OCI-LY3 (cell line): ENCODE results near the gene TTC16.

Source experiments
- H2AFZ ChIP-seq: fragments of 200-600, 300-600 bp; shearing (Covaris generic); 2 replicates; pipeline ENCODE4 v1.6.0; 2014; ENCODE audit warnings: antibody characterized with exemption, low read depth, low read length
- H3K27ac ChIP-seq: fragments of 200-600, 300-600 bp; sonication (generic); 2 replicates; pipeline ENCODE4 v1.5.1; 2014; ENCODE audit warnings: mild to moderate bottlenecking, low read length, moderate library complexity, mixed read lengths
- H3K27me3 ChIP-seq: fragments of 200-600, 300-600 bp; sonication (generic); 2 replicates; pipeline ENCODE4 v1.6.1; 2014; ENCODE audit warnings: low read depth, low read length, mixed read lengths
- H3K36me3 ChIP-seq: fragments of 200-600, 300-600 bp; sonication (generic); replicated peaks from 2 replicates; pipeline ENCODE3; 2014; ENCODE audit warnings: low read depth, low read length, mixed read lengths
- H3K4me1 ChIP-seq: fragments of 300-600, 200-600 bp; sonication (generic); 2 replicates; pipeline ENCODE4 v1.6.1; 2014; ENCODE audit warnings: low read length, mixed read lengths
- H3K4me2 ChIP-seq: fragments of 200-600, 300-600 bp; sonication (generic); 2 replicates; pipeline ENCODE4 v1.6.1; 2014; ENCODE audit warnings: low read length, mixed read lengths
- H3K4me3 ChIP-seq: fragments of 300-600, 200-600 bp; sonication (generic); 2 replicates; pipeline ENCODE4 v1.5.1; 2014; ENCODE audit warnings: antibody characterized with exemption, mild to moderate bottlenecking, low read length, moderate library complexity
- H3K79me2 ChIP-seq: fragments of 300-600, 200-600 bp; shearing (Covaris generic); 2 replicates; pipeline ENCODE4 v1.6.1; 2014; ENCODE audit warnings: mild to moderate bottlenecking, low read length, mixed read lengths
- H3K9ac ChIP-seq: fragments of 300-600, 200-600 bp; shearing (Covaris generic); 2 replicates; pipeline ENCODE4 v1.6.0; 2014; ENCODE audit warnings: mild to moderate bottlenecking, low read length, moderate library complexity
- H3K9me3 ChIP-seq: fragments of 200-600, 300-600 bp; shearing (Covaris generic); 2 replicates; pipeline ENCODE4 v1.6.1; 2014; ENCODE audit warnings: low read length, mixed read lengths; ENCODE audit not compliant: insufficient read depth
- H4K20me1 ChIP-seq: fragments of 200-600, 300-600 bp; sonication (generic); 2 replicates; pipeline ENCODE4 v1.6.1; 2016; ENCODE audit warnings: low read length, mixed read lengths; ENCODE audit not compliant: insufficient read depth
- EZH2phosphoT487 ChIP-seq: fragments of 200-600 bp; shearing (Covaris generic); IDR thresholded peaks from 2 replicates; pipeline ENCODE4 v1.6.1; 2018; ENCODE audit warnings: antibody characterized with exemption, mixed run types, low read depth
- TF ChIP-seq, protein P1 (sequence below): fragments of 200-600, 300-600 bp; sonication (generic); IDR thresholded peaks from 2 replicates; pipeline ENCODE4 v1.5.1; 2014; ENCODE audit warnings: antibody characterized with exemption, low read length, low read depth

Gene TTC16

DNA sequence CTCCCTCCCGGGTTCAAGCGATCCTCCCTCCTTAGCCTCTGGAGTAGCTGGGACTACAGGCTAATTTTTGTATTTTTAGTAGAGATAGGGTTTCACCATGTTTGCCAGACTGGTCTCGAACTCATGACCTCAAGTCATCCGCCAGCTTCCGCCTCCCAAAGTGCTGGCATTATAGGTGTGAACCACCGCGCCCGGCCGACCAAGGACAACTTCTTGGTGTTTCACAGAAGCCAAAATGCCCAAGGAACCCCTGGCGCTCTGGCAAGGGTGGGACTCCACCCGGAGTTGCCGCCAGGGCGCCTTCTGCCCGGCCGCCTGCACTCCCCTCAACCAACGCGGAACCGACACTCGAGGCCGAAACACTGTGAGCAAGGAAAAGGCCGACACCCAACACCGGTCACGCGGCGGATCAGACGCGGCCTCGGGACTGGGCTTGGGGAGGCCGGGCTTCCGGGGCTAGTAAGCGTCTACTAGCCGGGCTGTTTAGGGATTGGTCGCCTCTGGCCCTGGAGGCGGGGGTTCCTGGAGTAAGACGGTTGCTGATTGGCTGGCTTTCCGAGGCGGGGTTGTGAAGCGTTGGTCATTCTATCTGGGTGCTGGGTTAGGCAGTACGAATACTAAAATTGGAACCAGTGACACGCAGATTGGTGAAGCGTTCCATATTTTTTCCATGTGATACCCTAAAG, 16.8 kb upstream of the TTC16 start:
- Histone ChIP-seq H3K4me1 (peaks cover 4% of the 10 kb centered on the region; the same call in 1 of the 2 replicates), H3K9me3 (no peaks in the 10 kb centered on the region), H2AFZ (peak overlapping the region; percentile 95), H4K20me1 (no peaks in the 10 kb centered on the region), H3K4me3 (peak overlapping the region; percentile 80), H3K27me3 (no peaks in the 10 kb centered on the region), H3K79me2 (no peaks in the 10 kb centered on the region), H3K4me2 (peak overlapping the region; percentile 78), H3K36me3 (no peaks in the 10 kb centered on the region), H3K9ac (peak overlapping the region; percentile 48; the same call in 1 of the 2 replicates), H3K27ac (no peak overlapping the region)
- TF ChIP-seq, protein P1, sequence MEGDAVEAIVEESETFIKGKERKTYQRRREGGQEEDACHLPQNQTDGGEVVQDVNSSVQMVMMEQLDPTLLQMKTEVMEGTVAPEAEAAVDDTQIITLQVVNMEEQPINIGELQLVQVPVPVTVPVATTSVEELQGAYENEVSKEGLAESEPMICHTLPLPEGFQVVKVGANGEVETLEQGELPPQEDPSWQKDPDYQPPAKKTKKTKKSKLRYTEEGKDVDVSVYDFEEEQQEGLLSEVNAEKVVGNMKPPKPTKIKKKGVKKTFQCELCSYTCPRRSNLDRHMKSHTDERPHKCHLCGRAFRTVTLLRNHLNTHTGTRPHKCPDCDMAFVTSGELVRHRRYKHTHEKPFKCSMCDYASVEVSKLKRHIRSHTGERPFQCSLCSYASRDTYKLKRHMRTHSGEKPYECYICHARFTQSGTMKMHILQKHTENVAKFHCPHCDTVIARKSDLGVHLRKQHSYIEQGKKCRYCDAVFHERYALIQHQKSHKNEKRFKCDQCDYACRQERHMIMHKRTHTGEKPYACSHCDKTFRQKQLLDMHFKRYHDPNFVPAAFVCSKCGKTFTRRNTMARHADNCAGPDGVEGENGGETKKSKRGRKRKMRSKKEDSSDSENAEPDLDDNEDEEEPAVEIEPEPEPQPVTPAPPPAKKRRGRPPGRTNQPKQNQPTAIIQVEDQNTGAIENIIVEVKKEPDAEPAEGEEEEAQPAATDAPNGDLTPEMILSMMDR = no peak
- TF ChIP-seq EZH2phosphoT487 = no peak

DNA sequence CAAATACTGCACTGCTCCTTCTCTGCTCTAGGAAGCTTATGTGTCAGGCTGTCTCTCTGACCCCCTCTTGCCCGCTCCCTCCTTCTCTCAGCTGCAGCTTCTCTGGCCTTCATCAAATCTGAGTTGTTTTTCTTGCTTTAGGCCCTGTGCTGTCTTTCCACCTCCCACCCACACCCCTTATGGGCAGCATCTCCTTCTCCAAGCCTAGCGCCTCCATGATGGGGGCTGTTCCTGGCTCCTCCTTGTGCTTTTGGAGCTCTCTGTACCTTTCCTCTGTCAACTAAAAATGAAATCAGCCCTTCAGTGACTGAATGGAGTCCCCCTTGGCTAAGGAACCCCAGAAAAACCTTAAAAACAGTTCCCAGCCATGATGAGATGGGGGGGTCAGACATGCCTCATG, 15.7 kb upstream of the TTC16 start:
- peaks cover 4% of the 10 kb centered on the region; the same call in 1 of the 2 replicates for H3K4me1 ChIP-seq
- H3K4me2 ChIP-seq = no peak overlapping the region
- H3K27me3 ChIP-seq = no peaks in the 10 kb centered on the region
- H3K27ac ChIP-seq = no peak overlapping the region
- TF ChIP-seq, protein P1 = no peak
- no peak for TF ChIP-seq EZH2phosphoT487
- H4K20me1 ChIP-seq = no peaks in the 10 kb centered on the region
- H3K4me3 ChIP-seq = no peak overlapping the region
- no peak overlapping the region for H2AFZ ChIP-seq
- no peaks in the 10 kb centered on the region for H3K36me3 ChIP-seq
- H3K79me2 ChIP-seq = no peaks in the 10 kb centered on the region
- no peaks in the 10 kb centered on the region for H3K9me3 ChIP-seq
- H3K9ac ChIP-seq = no peak overlapping the region

DNA sequence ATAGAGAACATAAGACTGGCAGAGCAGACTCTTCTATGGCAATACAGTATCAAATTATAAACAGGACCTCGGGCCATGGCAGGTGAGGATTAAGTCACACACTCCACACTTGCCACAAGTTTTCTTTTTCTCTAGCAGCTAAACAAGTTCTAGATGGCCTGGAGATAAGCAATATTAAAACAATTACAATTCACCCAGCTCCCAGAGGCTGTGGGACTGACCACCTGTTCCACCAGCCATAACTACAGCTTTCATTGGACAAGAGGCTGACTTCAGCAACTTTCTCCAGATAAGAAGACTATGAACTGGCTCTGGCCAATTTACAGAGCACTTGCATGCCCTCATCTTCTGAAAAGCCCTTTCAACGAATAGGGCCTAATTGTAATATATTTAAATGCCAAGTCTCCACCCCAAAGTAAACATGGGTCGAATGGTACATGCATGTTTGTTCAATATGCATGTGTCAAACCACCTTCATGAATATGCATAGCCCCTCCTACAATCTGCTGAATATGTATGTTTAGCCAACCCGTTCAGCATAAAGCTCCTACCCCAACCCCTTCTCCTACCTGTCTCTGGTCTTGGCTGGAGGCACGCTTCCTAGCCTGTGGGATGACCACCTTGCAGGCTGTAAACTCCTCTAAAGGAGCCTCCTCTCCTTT, 15.2 kb upstream of the TTC16 start:
- no peaks in the 10 kb centered on the region for H3K9me3 ChIP-seq
- H3K4me2 ChIP-seq = no peak overlapping the region
- H3K27ac ChIP-seq = no peak overlapping the region
- peaks cover 4% of the 10 kb centered on the region; the same call in 1 of the 2 replicates for H3K4me1 ChIP-seq
- TF ChIP-seq, protein P1 = no peak
- TF ChIP-seq EZH2phosphoT487 = no peak
- no peak overlapping the region for H3K4me3 ChIP-seq
- no peaks in the 10 kb centered on the region for H3K79me2 ChIP-seq
- H4K20me1 ChIP-seq = no peaks in the 10 kb centered on the region
- H3K27me3 ChIP-seq = no peaks in the 10 kb centered on the region
- H2AFZ ChIP-seq = no peak overlapping the region
- H3K36me3 ChIP-seq = no peaks in the 10 kb centered on the region
- no peak overlapping the region for H3K9ac ChIP-seq

DNA sequence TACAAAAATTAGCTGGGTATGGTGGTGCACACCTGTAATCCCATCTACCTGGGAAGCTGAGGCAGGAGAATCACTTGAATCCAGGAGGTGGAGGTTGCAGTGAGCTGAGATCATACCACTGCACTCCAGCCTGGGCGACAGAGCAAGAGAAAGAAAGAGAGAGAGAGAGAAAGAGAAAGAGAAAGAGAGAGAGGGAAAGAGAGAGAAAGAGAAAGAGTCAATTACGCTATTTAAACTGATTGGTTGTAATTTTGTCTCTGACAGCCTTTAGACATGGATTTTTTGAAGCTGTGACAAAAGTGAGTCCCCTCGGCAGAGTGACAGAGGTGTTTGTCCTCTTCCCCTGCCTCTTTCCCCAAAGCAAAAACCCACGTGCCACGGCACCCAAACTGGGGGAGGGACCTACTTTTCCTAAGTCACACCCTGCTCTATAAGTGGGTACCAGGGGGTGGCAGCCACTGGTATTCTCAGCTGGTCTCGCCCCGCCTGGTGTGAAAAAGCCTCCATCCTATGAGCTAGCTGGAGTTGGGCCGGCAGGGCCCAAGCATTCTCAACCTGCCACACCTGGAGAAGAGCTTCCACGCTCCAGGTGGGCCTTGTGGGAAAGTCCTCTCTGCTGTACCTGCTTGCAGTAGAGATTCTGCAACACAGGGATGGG, 12.5 kb upstream of the TTC16 start:
- Histone ChIP-seq H4K20me1 (no peaks in the 10 kb centered on the region), H3K27me3 (no peaks in the 10 kb centered on the region), H3K36me3 (no peaks in the 10 kb centered on the region), H3K27ac (no peak overlapping the region), H3K9ac (no peak overlapping the region), H3K4me3 (no peak overlapping the region), H3K9me3 (no peaks in the 10 kb centered on the region), H3K4me1 (peaks cover 4% of the 10 kb centered on the region; the same call in 1 of the 2 replicates), H3K4me2 (no peak overlapping the region), H2AFZ (no peak overlapping the region), H3K79me2 (no peaks in the 10 kb centered on the region)
- TF ChIP-seq, protein P1 = no peak
- no peak for TF ChIP-seq EZH2phosphoT487
